Effector memory CD4-positive, alpha-beta T cell (primary cell): ENCODE data around the gene UBE2E2.
"Not testable (repeated sequence)": the region's sequence is repeated elsewhere in the genome, so short reads cannot be mapped to it uniquely, and the experiment has no call there.

Source experiments
- DNase-seq, 3 donors: peaks; one replicate each; pipeline ENCODE4 v3.0.0-alpha.2; 2020
- H3K27ac ChIP-seq: 2 replicates; pipeline ENCODE4 v1.7.0; 2013; ENCODE audit warnings: mild to moderate bottlenecking, low read length, moderate library complexity; ENCODE audit not compliant: insufficient read depth, poor library complexity, severe bottlenecking
- H3K27me3 ChIP-seq: replicated peaks from 2 replicates; pipeline ENCODE4 v1.7.0; 2013; ENCODE audit warnings: mild to moderate bottlenecking, low read length; ENCODE audit not compliant: insufficient read depth, control insufficient read depth, poor library complexity, severe bottlenecking
- H3K36me3 ChIP-seq: 2 replicates; pipeline ENCODE4 v1.7.0; 2013; ENCODE audit warnings: mild to moderate bottlenecking, low read length, moderate library complexity; ENCODE audit not compliant: control insufficient read depth, insufficient read depth
- H3K4me1 ChIP-seq: 2 replicates; pipeline ENCODE4 v1.7.0; 2013; ENCODE audit warnings: low read length, mild to moderate bottlenecking; ENCODE audit not compliant: control insufficient read depth, insufficient read depth, poor library complexity, severe bottlenecking
- H3K4me3 ChIP-seq: 2 replicates; pipeline ENCODE4 v1.7.0; 2013; ENCODE audit warnings: low read length, low read depth, mild to moderate bottlenecking; ENCODE audit not compliant: insufficient read depth, poor library complexity, severe bottlenecking
- H3K9me3 ChIP-seq: 2 replicates; pipeline ENCODE4 v1.7.0; 2013; ENCODE audit warnings: mild to moderate bottlenecking, low read length, moderate library complexity; ENCODE audit not compliant: control insufficient read depth

UBE2E2 gene

GRCh38 chr3:23319366-23320312 lies 116.5 kb downstream of the UBE2E2 start:
- Histone ChIP-seq H3K4me3 (no peak overlapping the region), H3K4me1 (no peaks in the 10 kb centered on the region), H3K27ac (no peak overlapping the region), H3K27me3 (no peaks in the 10 kb centered on the region), H3K36me3 (no peaks in the 10 kb centered on the region), H3K9me3 (no peaks in the 10 kb centered on the region)
- no peak for DNase-seq

- Histone ChIP-seq H3K27ac (no peak overlapping the region), H3K4me3 (no peak overlapping the region), H3K9me3 (no peaks in the 10 kb centered on the region), H3K36me3 (no peaks in the 10 kb centered on the region), H3K4me1 (peaks cover 5% of the 10 kb centered on the region), H3K27me3 (no peaks in the 10 kb centered on the region)
- DNase-seq: no peak
Observed at GRCh38 chr3:23320586-23321570, 117.8 kb downstream of the UBE2E2 start.

DNA sequence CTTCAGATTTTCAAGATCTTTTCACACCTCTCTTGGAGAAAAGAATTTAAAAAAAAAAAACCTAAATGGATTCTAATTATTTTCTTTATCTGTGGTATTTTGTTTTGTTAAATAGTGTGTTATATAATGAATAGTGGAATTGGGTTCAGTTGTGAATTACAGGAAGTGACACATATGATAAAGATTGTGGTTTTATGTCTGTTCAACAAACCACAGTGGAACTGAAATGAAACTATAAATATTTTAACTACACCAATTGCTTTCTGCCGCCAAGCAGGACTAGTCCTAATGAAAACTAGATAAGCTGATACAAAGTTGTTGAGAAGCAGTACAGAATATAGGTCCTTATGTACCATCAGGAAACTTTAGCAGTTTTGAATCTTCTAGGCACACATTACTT lies 121.6 kb downstream of the UBE2E2 start:
- no peaks in the 10 kb centered on the region for H3K9me3 ChIP-seq
- peaks cover 5% of the 10 kb centered on the region for H3K4me1 ChIP-seq
- no peak overlapping the region for H3K4me3 ChIP-seq
- H3K27ac ChIP-seq: no peak overlapping the region
- H3K27me3 ChIP-seq: no peaks in the 10 kb centered on the region
- no peaks in the 10 kb centered on the region for H3K36me3 ChIP-seq
- DNase-seq: no peak

- Histone ChIP-seq H3K27ac (no peak overlapping the region), H3K9me3 (no peaks in the 10 kb centered on the region), H3K36me3 (no peaks in the 10 kb centered on the region), H3K27me3 (no peaks in the 10 kb centered on the region), H3K4me3 (no peak overlapping the region), H3K4me1 (peaks cover 5% of the 10 kb centered on the region)
- no peak for DNase-seq
Observed at GRCh38 chr3:23325466-23326065, 122.4 kb downstream of the UBE2E2 start.

GRCh38 chr3:23329471-23330105 lies 126.5 kb downstream of the UBE2E2 start:
- Histone ChIP-seq H3K4me1 (peaks cover 5% of the 10 kb centered on the region), H3K9me3 (no peaks in the 10 kb centered on the region), H3K27me3 (no peaks in the 10 kb centered on the region), H3K27ac (no peak overlapping the region), H3K4me3 (no peak overlapping the region), H3K36me3 (no peaks in the 10 kb centered on the region)
- no peak for DNase-seq

DNA sequence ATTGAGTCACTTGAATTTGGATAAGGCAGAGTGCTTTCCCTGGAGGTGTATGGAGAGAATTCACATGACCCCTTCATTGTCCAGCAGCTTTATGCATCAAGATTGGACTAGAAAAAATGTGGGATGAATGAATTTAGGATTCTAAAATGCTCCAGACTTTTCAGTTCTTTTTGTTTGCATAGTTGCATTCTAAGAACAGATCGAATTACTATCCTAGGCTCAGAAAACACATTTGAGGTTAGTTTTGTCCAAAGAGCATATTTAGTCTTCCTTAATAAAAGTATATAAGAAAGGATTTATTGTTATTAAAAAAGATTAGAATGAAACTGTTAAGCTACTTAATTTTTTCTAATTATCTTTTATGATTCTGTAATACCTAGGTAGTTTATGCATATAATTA lies 127.4 kb downstream of the UBE2E2 start:
- Histone ChIP-seq H3K4me1 (peaks cover under 1% of the 10 kb centered on the region), H3K27ac (no peak overlapping the region), H3K9me3 (no peaks in the 10 kb centered on the region), H3K4me3 (no peak overlapping the region), H3K27me3 (no peaks in the 10 kb centered on the region), H3K36me3 (no peaks in the 10 kb centered on the region)
- DNase-seq: no peak

GRCh38 chr3:23331141-23331935 lies 128.2 kb downstream of the UBE2E2 start:
- Histone ChIP-seq H3K27ac (no peak overlapping the region), H3K27me3 (no peaks in the 10 kb centered on the region), H3K36me3 (no peaks in the 10 kb centered on the region), H3K9me3 (no peaks in the 10 kb centered on the region), H3K4me3 (no peak overlapping the region), H3K4me1 (no peaks in the 10 kb centered on the region)
- DNase-seq: no peak

- no peak for DNase-seq
- Histone ChIP-seq H3K4me3 (no peak overlapping the region), H3K27me3 (no peaks in the 10 kb centered on the region), H3K27ac (no peak overlapping the region), H3K36me3 (no peaks in the 10 kb centered on the region), H3K9me3 (no peaks in the 10 kb centered on the region), H3K4me1 (no peaks in the 10 kb centered on the region)
Observed at GRCh38 chr3:23333633-23334032, 130.5 kb downstream of the UBE2E2 start.

GRCh38 chr3:23336853-23337252 lies 133.7 kb downstream of the UBE2E2 start:
- H3K9me3 ChIP-seq, H3K36me3 ChIP-seq, H3K27me3 ChIP-seq, DNase-seq, H3K4me3 ChIP-seq, H3K27ac ChIP-seq, H3K4me1 ChIP-seq: not testable (repeated sequence)
